Body of pancreas (tissue), 4 donors: ENCODE data around the gene HIKESHI. TPM values are rescaled to one million over a fixed set of nuclear protein-coding genes. Genes with fewer than 3 reads are reported as not detected.
"Not testable (repeated sequence)": the region's sequence is repeated elsewhere in the genome, so short reads cannot be mapped to it uniquely, and the experiment has no call there.

Source experiments
- ATAC-seq: fragments of 150-250 bp; one replicate; pipeline ENCODE4 v1.9.1; 2016
- DNase-seq, 4 donors: peaks; one replicate each; pipeline ENCODE4 v3.0.0-alpha.2; 2019
- H3K27ac ChIP-seq, 4 donors: fragments of 200-600 bp; sonication (generic); 1 replicate in 3 of 4; 2 replicates in 1 of 4; pipeline versions ENCODE4 v1.5.1 to v1.6.1; 2016 to 2019; ENCODE audit warnings: mild to moderate bottlenecking in 1 of 4, mixed read lengths in 1 of 4, moderate library complexity in 1 of 4
- H3K27me3 ChIP-seq, 2 donors: fragments of 200-600 bp; sonication (generic); one replicate each; pipeline ENCODE4 v1.6.0; 2016; ENCODE audit warnings: mild to moderate bottlenecking in 1 of 2
- H3K36me3 ChIP-seq, 2 donors: fragments of 200-600 bp; sonication (generic); replicated peaks in 1 of 2; 2 replicates each; pipeline ENCODE4 v1.5.1; 2016; ENCODE audit warnings: low read depth in 2 of 2; ENCODE audit not compliant: insufficient read depth in 1 of 2
- H3K4me1 ChIP-seq: fragments of 200-600 bp; sonication (generic); one replicate; pipeline ENCODE4 v1.6.0; 2016
- H3K4me3 ChIP-seq, 2 donors: fragments of 200-600 bp; sonication (generic); 1 replicate in 1 of 2; 2 replicates in 1 of 2; pipeline ENCODE4 v1.5.1; 2016 to 2019
- H3K9me3 ChIP-seq, 3 donors: fragments of 200-600 bp; sonication (generic); 1 replicate in 2 of 3; 2 replicates in 1 of 3; pipeline ENCODE4 v1.5.1; 2016
- POLR2A ChIP-seq, 3 donors: fragments of 450-650 bp; IDR thresholded peaks; one replicate each; pipeline ENCODE4 v1.6.1; 2016; ENCODE audit warnings: antibody characterized with exemption in 3 of 3, mild to moderate bottlenecking in 2 of 3
- WGBS, 2 donors: methylation state at CpG; one replicate each; pipeline ENCODE4 v1.1.5; 2017; 5-methylcytosine and 5-hydroxymethylcytosine counted together
- intact Hi-C: fragments of 100-400 bp; cut with DNase I; formaldehyde crosslinking; loops from one replicate; pipeline ENCODE4 v1.15.1; 2023
- total RNA-seq, 2 donors: library from RNA; depleted of rRNA; stranded (reverse); fragments of >200 nt; gene quantifications; one replicate each; pipeline ENCODE4 v1.1.0, GENCODE V29; 2016
- TF ChIP-seq, protein P1 (sequence below), 7 experiments: fragments of 450-650 bp in 4 of 7; fragments of 200-600 bp in 3 of 7; sonication (generic) in 3 of 7; IDR thresholded peaks; one replicate each; pipeline ENCODE4 v1.5.1; 2016 to 2019; ENCODE audit warnings: antibody characterized with exemption in 7 of 7

HIKESHI gene
- total RNA-seq, 2 donors from 2014 or later: 9.2 to 18.9 TPM

- TF ChIP-seq POLR2A (IDR thresholded peaks at IDR 0.05): no peak
- TF ChIP-seq, protein P1, sequence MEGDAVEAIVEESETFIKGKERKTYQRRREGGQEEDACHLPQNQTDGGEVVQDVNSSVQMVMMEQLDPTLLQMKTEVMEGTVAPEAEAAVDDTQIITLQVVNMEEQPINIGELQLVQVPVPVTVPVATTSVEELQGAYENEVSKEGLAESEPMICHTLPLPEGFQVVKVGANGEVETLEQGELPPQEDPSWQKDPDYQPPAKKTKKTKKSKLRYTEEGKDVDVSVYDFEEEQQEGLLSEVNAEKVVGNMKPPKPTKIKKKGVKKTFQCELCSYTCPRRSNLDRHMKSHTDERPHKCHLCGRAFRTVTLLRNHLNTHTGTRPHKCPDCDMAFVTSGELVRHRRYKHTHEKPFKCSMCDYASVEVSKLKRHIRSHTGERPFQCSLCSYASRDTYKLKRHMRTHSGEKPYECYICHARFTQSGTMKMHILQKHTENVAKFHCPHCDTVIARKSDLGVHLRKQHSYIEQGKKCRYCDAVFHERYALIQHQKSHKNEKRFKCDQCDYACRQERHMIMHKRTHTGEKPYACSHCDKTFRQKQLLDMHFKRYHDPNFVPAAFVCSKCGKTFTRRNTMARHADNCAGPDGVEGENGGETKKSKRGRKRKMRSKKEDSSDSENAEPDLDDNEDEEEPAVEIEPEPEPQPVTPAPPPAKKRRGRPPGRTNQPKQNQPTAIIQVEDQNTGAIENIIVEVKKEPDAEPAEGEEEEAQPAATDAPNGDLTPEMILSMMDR (IDR thresholded peaks at IDR 0.05): no peak
- ATAC-seq (no peak), DNase-seq (no peak)
- WGBS, 2 donors: 93% methylated on average over 2 of the region's 2 CpGs
- intact Hi-C loops: no loop called here
- Histone ChIP-seq H3K27ac (no peak overlapping the region), H3K36me3 (peaks cover 0 to 2% of the 10 kb centered on the region in 2 donors), H3K9me3 (no peaks in the 10 kb centered on the region), H3K4me1 (no peaks in the 10 kb centered on the region), H3K4me3 (no peak overlapping the region), H3K27me3 (no peaks in the 10 kb centered on the region)
Measured at GRCh38 chr11:86337227-86337626, 35.2 kb downstream of the HIKESHI start.

GRCh38 chr11:86341382-86341781, 39.3 kb downstream of the HIKESHI start:
- no peak for DNase-seq
- intact Hi-C loops: no loop called here
- Histone ChIP-seq H3K4me1 (no peaks in the 10 kb centered on the region), H3K9me3 (no peaks in the 10 kb centered on the region), H3K4me3 (no peak overlapping the region), H3K27ac (no peak overlapping the region), H3K27me3 (no peaks in the 10 kb centered on the region), H3K36me3 (peaks cover 0 to 2% of the 10 kb centered on the region in 2 donors)
- TF ChIP-seq POLR2A (IDR thresholded peaks at IDR 0.05): no peak
- ATAC-seq: no peak
- whole genome bisulfite sequencing, 2 donors: 92 to 93% methylated on average over 3 of the region's 3 CpGs

- H3K27me3 ChIP-seq: no peaks in the 10 kb centered on the region
- no peak for TF ChIP-seq POLR2A (IDR thresholded peaks at IDR 0.05)
- TF ChIP-seq, protein P1 (IDR thresholded peaks at IDR 0.05): no peak
- no peak overlapping the region for H3K27ac ChIP-seq
- no peaks in the 10 kb centered on the region for H3K9me3 ChIP-seq
- ATAC-seq (no peak), DNase-seq (no peak)
- no peak overlapping the region for H3K4me3 ChIP-seq
- H3K36me3 ChIP-seq: no peaks in the 10 kb centered on the region
- H3K4me1 ChIP-seq: no peaks in the 10 kb centered on the region
- intact Hi-C loops: no loop called here
- WGBS, 2 donors: 97 to 98% methylated on average over 3 of the region's 3 CpGs
Measured at GRCh38 chr11:86346513-86346912, 44.5 kb downstream of the HIKESHI start.

GRCh38 chr11:86355256-86355655, 53.2 kb downstream of the HIKESHI start:
- WGBS, 2 donors: 70 to 74% methylated on average over 4 of the region's 4 CpGs

DNA sequence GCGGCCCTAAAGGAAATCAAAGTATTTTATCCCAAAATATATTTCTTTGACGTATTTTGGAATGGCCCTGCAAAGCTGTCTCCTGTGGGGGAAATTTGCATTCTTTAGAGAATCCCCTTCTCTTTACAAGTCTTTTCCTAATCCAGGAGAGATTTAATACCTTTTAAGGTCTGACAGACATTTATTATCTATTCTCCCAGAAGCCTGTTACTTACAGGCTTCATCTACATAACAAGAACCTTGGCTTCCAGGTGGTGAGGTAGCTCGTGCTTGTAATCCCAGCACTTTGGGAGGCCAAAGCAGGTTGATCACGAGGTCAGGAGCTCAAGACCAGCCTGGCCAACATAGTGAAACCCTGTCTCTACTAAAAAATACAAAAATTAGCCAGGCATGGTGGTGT, 55.4 kb downstream of the HIKESHI start:
- H3K36me3 ChIP-seq, H3K9me3 ChIP-seq, intact Hi-C loops, H3K4me3 ChIP-seq, ATAC-seq, DNase-seq, H3K27ac ChIP-seq, H3K27me3 ChIP-seq, H3K4me1 ChIP-seq: not testable (repeated sequence)
- 70 to 73% methylated on average over 4 of the region's 4 CpGs for WGBS, 2 donors

More at GRCh38 chr11:86355256-86355655, 53.2 kb downstream of the HIKESHI start:
- no peak for ATAC-seq
- Histone ChIP-seq H3K27me3 (no peaks in the 10 kb centered on the region), H3K9me3 (no peaks in the 10 kb centered on the region), H3K4me3 (no peak overlapping the region), H3K36me3 (no peaks in the 10 kb centered on the region), H3K27ac (no peak overlapping the region), H3K4me1 (no peaks in the 10 kb centered on the region)
- TF ChIP-seq, protein P1 (IDR thresholded peaks at IDR 0.05): no peak
- no peak for TF ChIP-seq POLR2A (IDR thresholded peaks at IDR 0.05)
- intact Hi-C loops: no loop called here
- no peak for DNase-seq

GRCh38 chr11:86358720-86359119, 56.7 kb downstream of the HIKESHI start:
- no peak for ATAC-seq
- TF ChIP-seq POLR2A (IDR thresholded peaks at IDR 0.05): no peak
- TF ChIP-seq, protein P1 (IDR thresholded peaks at IDR 0.05): no peak
- no peak for DNase-seq
- intact Hi-C loops: no loop called here
- Histone ChIP-seq H3K4me3 (no peak overlapping the region), H3K27ac (no peak overlapping the region), H3K36me3 (no peaks in the 10 kb centered on the region), H3K4me1 (no peaks in the 10 kb centered on the region), H3K9me3 (no peaks in the 10 kb centered on the region), H3K27me3 (no peaks in the 10 kb centered on the region)
- 74 to 85% methylated on average over 3 of the region's 3 CpGs for WGBS, 2 donors
